Stimulated activated CD4-positive, alpha-beta T cell treated with anti-CD3 and anti-CD28 coated beads, Interleukin-12 subunit alpha, Interleukin-12 subunit beta, amount 100 ng/mL, for 24 hours (primary cell): ENCODE data around the gene RNASE2.
"Not testable (repeated sequence)": the region's sequence is repeated elsewhere in the genome, so short reads cannot be mapped to it uniquely, and the experiment has no call there.

ENCODE experiments used
- DNase-seq, 2 experiments: peaks; one replicate each; pipeline ENCODE4 v3.0.0-alpha.2; 2020; ENCODE audit warnings: low read depth in 2 of 2

Gene RNASE2

GRCh38 chr14:20982646-20983369, 27.5 kb downstream of the RNASE2 start:
- DNase-seq: no peak

DNA sequence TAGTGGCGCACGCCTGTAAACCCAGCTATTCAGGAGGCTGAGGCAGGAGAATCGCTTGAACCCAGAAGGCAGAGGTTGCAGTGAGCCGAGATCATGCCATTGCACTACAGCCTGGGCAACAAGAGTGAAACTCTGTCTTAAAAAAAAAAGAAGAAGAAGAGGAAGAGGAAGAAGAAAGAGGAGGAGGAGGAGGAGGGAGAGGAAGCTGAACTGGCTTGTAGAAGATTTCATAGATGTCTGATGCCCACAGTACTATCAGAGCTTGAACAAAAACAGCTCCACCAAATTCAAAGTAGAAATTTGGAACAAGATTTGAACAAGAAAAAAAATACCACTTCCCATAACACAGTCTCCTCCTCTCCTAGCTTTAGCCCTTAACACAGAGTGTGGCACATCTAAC, 30.4 kb downstream of the RNASE2 start:
- not testable (repeated sequence) for DNase-seq

- DNase-seq: no peak
Measured at GRCh38 chr14:20986811-20987210, 31.5 kb downstream of the RNASE2 start.

DNA sequence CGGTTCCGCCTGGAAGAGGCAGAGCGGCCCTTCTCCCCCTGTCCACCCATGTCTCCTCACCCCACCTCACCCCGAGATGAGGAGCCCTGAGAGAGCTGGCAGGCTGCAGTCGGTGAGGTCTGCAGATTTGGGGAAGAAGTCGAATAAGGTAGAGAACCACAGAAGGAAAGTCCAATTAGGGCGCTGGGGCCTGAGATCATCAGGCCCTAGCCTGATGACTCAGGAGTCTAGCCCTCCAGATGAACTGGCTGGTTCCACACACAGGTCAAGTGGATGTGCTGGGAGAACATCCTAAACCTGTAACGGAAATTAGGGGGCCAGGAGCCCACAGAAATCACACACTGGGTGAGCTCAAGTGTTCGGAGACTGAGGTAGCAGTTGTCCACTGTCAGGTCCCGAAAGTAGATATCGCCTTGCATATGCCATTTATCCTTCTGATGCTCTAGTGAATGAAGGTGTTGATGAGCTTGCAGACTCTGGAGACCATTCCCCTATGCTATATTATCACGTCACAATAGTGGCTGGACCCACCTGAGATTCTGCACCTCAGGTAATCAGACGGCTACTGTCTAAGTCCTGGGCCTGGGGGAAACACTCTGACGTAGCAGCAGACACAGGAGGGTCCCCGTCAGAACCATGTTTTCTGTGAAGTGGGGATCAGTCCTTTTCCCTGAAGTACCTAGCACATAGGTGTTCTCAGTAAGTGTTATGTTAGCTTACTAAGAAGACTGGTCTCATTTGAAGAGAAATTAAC, 33.6 kb downstream of the RNASE2 start:
- DNase-seq: no peak

DNA sequence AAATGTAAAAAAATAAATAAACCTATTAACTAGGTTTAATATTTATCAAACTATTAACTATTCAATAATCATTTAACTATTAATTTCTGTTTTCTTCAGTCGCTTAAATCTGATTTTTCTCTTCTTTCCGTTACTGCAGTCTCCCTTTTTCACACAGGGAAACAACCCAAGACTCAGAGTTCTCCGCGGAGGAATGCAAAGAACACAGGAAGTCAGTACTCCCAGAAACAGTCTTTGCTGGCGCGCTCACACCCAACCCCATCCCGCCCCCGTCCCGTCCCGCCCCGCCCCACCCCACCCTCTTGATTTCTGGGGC, 34.1 kb downstream of the RNASE2 start:
- DNase-seq: no peak

- DNase-seq: peak; percentile 83 to 84
Measured at GRCh38 chr14:20989787-20990600, 34.7 kb downstream of the RNASE2 start, which contains the start of gene METTL17. Gene METTL17 (plus strand): TSS chr14:20989980. CDS start chr14:20990003, 23 bp downstream.

DNA sequence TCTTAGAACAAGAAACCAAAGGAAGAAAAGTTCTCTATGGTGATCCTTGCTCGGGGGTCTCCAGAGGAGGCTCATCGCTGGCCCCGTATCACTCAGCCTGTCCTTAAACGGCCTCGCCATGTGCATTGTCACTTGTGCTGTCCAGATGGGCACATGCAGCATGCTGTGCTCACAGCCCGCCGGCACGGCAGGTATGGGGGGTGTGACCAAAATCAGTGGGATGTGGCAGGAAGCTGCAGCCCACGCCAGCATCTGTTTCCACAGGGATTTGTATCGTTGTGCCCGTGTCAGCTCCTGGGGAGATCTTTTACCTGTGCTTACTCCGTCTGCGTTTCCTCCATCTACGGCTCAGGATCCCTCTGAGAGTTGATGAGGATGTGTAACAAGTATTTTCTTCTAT, 41.2 kb downstream of the RNASE2 start:
- no peak for DNase-seq

- no peak for DNase-seq
Measured at GRCh38 chr14:20997115-20997514, 41.8 kb downstream of the RNASE2 start.

DNA sequence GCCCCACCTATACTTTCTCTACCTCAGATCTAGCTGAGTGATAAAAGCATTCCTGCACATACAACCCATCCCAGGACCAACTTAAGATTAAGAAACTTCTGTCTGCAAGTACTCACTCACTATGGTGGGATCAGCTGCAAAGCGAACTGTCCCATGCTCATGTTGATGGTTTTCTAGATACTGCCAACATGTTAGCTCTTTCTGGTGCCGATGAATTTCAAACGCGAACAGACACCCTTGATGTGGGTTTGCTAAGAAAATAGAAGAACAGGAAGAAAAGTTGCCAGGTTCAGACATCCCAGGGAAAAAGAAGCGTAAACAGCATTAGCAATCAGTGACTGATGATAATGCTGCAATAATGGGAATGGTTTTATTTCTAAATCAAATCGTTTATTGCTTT, 42.3 kb downstream of the RNASE2 start:
- no peak for DNase-seq

DNA sequence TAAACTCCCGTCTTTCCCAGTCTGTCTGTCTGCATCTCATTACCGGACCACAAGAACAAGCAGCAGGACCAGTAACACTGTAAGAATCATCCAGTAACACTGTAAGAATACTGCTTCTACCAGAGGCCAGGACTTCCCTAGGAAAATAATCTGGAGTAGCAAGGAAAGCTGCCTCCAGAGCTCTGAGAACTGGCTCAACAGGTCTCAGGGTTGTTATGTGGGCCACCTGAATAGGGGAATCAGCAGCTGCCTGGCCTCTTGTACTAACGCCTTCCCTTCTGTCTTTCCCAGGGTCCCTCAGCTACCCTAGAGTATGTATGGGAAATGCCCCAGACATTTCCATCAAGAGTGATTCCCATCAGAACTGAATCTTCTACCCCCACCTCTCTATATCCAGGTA, 42.9 kb downstream of the RNASE2 start:
- no peak for DNase-seq

GRCh38 chr14:20998674-20999366, 43.5 kb downstream of the RNASE2 start, which contains the start of gene SLC39A2:
Gene SLC39A2 (plus strand): TSS chr14:20999293. CDS start chr14:20999447, 154 bp downstream.
- no peak for DNase-seq

DNA sequence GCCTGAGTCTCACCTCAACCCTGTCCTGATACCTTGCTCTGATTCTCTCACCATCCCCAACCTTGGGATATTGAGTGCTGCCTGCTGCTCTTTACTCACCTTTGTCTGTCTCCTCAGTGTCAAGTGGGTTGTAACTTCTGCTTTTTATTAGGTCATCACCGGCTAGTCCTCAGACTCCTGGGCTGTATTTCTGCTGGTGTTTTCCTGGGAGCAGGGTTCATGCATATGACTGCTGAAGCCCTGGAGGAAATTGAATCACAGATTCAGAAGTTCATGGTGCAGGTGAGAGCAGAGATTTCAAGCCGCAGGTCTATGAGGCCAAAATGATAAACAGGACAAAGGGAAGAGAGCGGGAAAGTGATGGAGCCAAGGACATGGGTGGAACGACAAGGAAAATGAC, 44.3 kb downstream of the RNASE2 start:
- no peak for DNase-seq

- DNase-seq: no peak
Measured at GRCh38 chr14:21001218-21001617, 45.9 kb downstream of the RNASE2 start.

GRCh38 chr14:21003788-21004346, 48.6 kb downstream of the RNASE2 start:
- DNase-seq: no peak
